HG02973 (cell line): ENCODE results near the gene SENP3.

ENCODE experiments used
- ATAC-seq: cut with Tn5 transposase; IDR thresholded peaks from one replicate; pipeline ENCODE4 v1.9.1; 2021; ENCODE audit warnings: moderate library complexity; ENCODE audit not compliant: unreplicated experiment

The SENP3 gene

GRCh38 chr17:7555320-7555948 lies 6.3 kb upstream of the SENP3 start:
- ATAC-seq, result no peak

- ATAC-seq, result no peak
Measured at GRCh38 chr17:7556627-7557026, 5.1 kb upstream of the SENP3 start.

GRCh38 chr17:7557147-7557764 lies 4.5 kb upstream of the SENP3 start:
- ATAC-seq, result no peak

GRCh38 chr17:7557775-7558543 lies 3.8 kb upstream of the SENP3 start:
- no peak for ATAC-seq

GRCh38 chr17:7558544-7559319 lies 3.0 kb upstream of the SENP3 start, which contains the start of gene TNFSF13:
TSS of gene TNFSF13 (plus strand) at chr17:7558750. CDS start at chr17:7559040, 290 bp downstream.
- no peak for ATAC-seq

- ATAC-seq, result no peak
Measured at GRCh38 chr17:7559320-7560171, 2.2 kb upstream of the SENP3 start.

- ATAC-seq, result no peak
Measured at GRCh38 chr17:7560172-7561027, 1.3 kb upstream of the SENP3 start.

- peak; percentile 43 for ATAC-seq
Measured at GRCh38 chr17:7561028-7561575, 617 bp upstream of the SENP3 start.

- no peak for ATAC-seq
Measured at GRCh38 chr17:7562208-7562605, 488 bp downstream of the SENP3 start.

GRCh38 chr17:7563115-7563869 lies 1.6 kb downstream of the SENP3 start:
- no peak for ATAC-seq

GRCh38 chr17:7569571-7569970 lies 7.9 kb downstream of the SENP3 start:
- no peak for ATAC-seq

- ATAC-seq, result no peak
Measured at GRCh38 chr17:7570351-7570750, 8.6 kb downstream of the SENP3 start.

GRCh38 chr17:7572338-7572587 lies 10.5 kb downstream of the SENP3 start:
- ATAC-seq, result peak; percentile 82

- ATAC-seq, result peak; percentile 1
Measured at GRCh38 chr17:7572588-7573323, 11.0 kb downstream of the SENP3 start.

GRCh38 chr17:7573324-7574080 lies 11.8 kb downstream of the SENP3 start:
- no peak for ATAC-seq

GRCh38 chr17:7574176-7574953 lies 12.6 kb downstream of the SENP3 start:
- ATAC-seq, result no peak

- ATAC-seq, result no peak
Measured at GRCh38 chr17:7575481-7575883, 13.8 kb downstream of the SENP3 start.
